HS-5 (cell line): ENCODE measurements around the gene ACTR1A.
"Not testable (repeated sequence)": the region's sequence is repeated elsewhere in the genome, so short reads cannot be mapped to it uniquely, and the experiment has no call there.

Source experiments
- DNase-seq: peaks from one replicate; pipeline ENCODE4 v3.0.0-alpha.2; 2012; ENCODE audit warnings: low read depth

The ACTR1A gene

GRCh38 chr10:102502337-102503151, at the start of gene ACTR1A:
TSS of gene ACTR1A (minus strand) at chr10:102502712. CDS start at chr10:102502647, 65 bp downstream.
- peak; percentile 99 for DNase-seq

GRCh38 chr10:102550636-102551210, 48.2 kb upstream of the ACTR1A start:
- DNase-seq = no peak

GRCh38 chr10:102549549-102549948, 47.0 kb upstream of the ACTR1A start:
- DNase-seq = no peak

GRCh38 chr10:102546606-102547320, 44.3 kb upstream of the ACTR1A start:
- no peak for DNase-seq

GRCh38 chr10:102545997-102546396, 43.5 kb upstream of the ACTR1A start:
- DNase-seq = no peak

GRCh38 chr10:102545265-102545871, 42.9 kb upstream of the ACTR1A start:
- no peak for DNase-seq

- DNase-seq = no peak
Observed at GRCh38 chr10:102542800-102543418, 40.4 kb upstream of the ACTR1A start.

GRCh38 chr10:102540023-102540422, 37.5 kb upstream of the ACTR1A start:
- no peak for DNase-seq

- DNase-seq = no peak
Observed at GRCh38 chr10:102538811-102539210, 36.3 kb upstream of the ACTR1A start.

- no peak for DNase-seq
Observed at GRCh38 chr10:102537948-102538347, 35.4 kb upstream of the ACTR1A start.

- no peak for DNase-seq
Observed at GRCh38 chr10:102537367-102537766, 34.9 kb upstream of the ACTR1A start.

GRCh38 chr10:102535481-102536147, 33.1 kb upstream of the ACTR1A start:
- no peak for DNase-seq

GRCh38 chr10:102534966-102535365, 32.5 kb upstream of the ACTR1A start:
- DNase-seq = not testable (repeated sequence)

GRCh38 chr10:102534333-102534732, 31.8 kb upstream of the ACTR1A start:
- DNase-seq = no peak

GRCh38 chr10:102527546-102527945, 25.0 kb upstream of the ACTR1A start:
- DNase-seq = no peak

GRCh38 chr10:102524746-102525145, 22.2 kb upstream of the ACTR1A start:
- no peak for DNase-seq

GRCh38 chr10:102523250-102524029, 20.9 kb upstream of the ACTR1A start:
- DNase-seq = no peak

GRCh38 chr10:102522874-102523249, 20.4 kb upstream of the ACTR1A start:
- no peak for DNase-seq

- DNase-seq = no peak
Observed at GRCh38 chr10:102519246-102519825, 16.8 kb upstream of the ACTR1A start.

GRCh38 chr10:102517553-102517952, 15.0 kb upstream of the ACTR1A start:
- DNase-seq = no peak
